ENCODE data around the gene GATAD2B.

GATAD2B gene

GRCh38 chr1:153801786-153802697 lies 120.7 kb downstream of the GATAD2B start:
- DNase-seq (ENCODE audit: extremely low read depth, low read depth) = no peak
- no peak for TF ChIP-seq CTCF (IDR thresholded peaks at IDR 0.05; ENCODE audit: low read depth, low read length)

GRCh38 chr1:153801028-153801625 lies 121.6 kb downstream of the GATAD2B start:
- no peak for DNase-seq (ENCODE audit: extremely low read depth, low read depth)
- TF ChIP-seq CTCF (IDR thresholded peaks at IDR 0.05; ENCODE audit: low read depth, low read length) = no peak

GRCh38 chr1:153800516-153800915 lies 122.3 kb downstream of the GATAD2B start:
- DNase-seq (ENCODE audit: extremely low read depth, low read depth) = no peak

GRCh38 chr1:153799566-153800465 lies 123.0 kb downstream of the GATAD2B start:
- TF ChIP-seq CTCF (IDR thresholded peaks at IDR 0.05; ENCODE audit: low read depth, low read length) = no peak
- DNase-seq (ENCODE audit: extremely low read depth, low read depth) = no peak

More at GRCh38 chr1:153800516-153800915, 122.3 kb downstream of the GATAD2B start:
- TF ChIP-seq CTCF (IDR thresholded peaks at IDR 0.05; ENCODE audit: low read depth, low read length) = no peak

- TF ChIP-seq CTCF (IDR thresholded peaks at IDR 0.05; ENCODE audit: low read depth, low read length) = no peak
- no peak for DNase-seq (ENCODE audit: extremely low read depth, low read depth)
Measured at GRCh38 chr1:153799016-153799415, 123.8 kb downstream of the GATAD2B start.

- no peak for DNase-seq (ENCODE audit: extremely low read depth, low read depth)
- no peak for TF ChIP-seq CTCF (IDR thresholded peaks at IDR 0.05; ENCODE audit: low read depth, low read length)
Measured at GRCh38 chr1:153798468-153798780, 124.3 kb downstream of the GATAD2B start.
